PC-9 (cell line): ENCODE measurements around the gene USP17L30. TPM values are rescaled to one million over a fixed set of nuclear protein-coding genes. Genes with fewer than 3 reads are reported as not detected.
"Not testable (repeated sequence)": the region's sequence is repeated elsewhere in the genome, so short reads cannot be mapped to it uniquely, and the experiment has no call there.

Source experiments
- BruUV-seq: library from RNA; stranded (reverse); fragments of 400-500 nt; replicated peaks from 2 replicates; lab custom pipeline; 2021; lab: Mats Ljungman, UMichigan
- CTCF ChIA-PET: fragments of 300-600 bp; sonication (Branson Sonifier 250); formaldehyde crosslinking; loops from one replicate; lab custom pipeline; 2022; ENCODE audit warnings: antibody characterized with exemption; lab: Charles Lee
- POLR2A ChIA-PET: fragments of 300-600 bp; sonication (Branson Sonifier 250); formaldehyde crosslinking; loops from one replicate; lab custom pipeline; 2022; ENCODE audit warnings: antibody characterized with exemption; ENCODE audit not compliant: unreplicated experiment; lab: Charles Lee
- DNase-seq, 2 experiments: peaks; one replicate each; pipeline versions ENCODE4 v3.0.0 to v3.0.0-alpha.2; 2015 to 2022; ENCODE audit warnings: mixed read lengths in 1 of 2
- H2AFZ ChIP-seq: fragments of 200-600 bp; sonication (generic); 2 replicates; pipeline ENCODE4 v1.8.1; 2017; ENCODE audit warnings: antibody characterized with exemption
- H3F3A ChIP-seq: fragments of 200-600 bp; sonication (generic); 2 replicates; pipeline ENCODE4 v1.8.1; 2017; ENCODE audit warnings: antibody characterized with exemption, mild to moderate bottlenecking, low read depth; ENCODE audit not compliant: insufficient read depth
- H3K27ac ChIP-seq: fragments of 200-600 bp; sonication (generic); 2 replicates; pipeline ENCODE4 v1.6.1; 2016; ENCODE audit warnings: mixed run types
- H3K27me3 ChIP-seq: fragments of 200-600 bp; sonication (generic); 2 replicates; pipeline ENCODE4 v1.6.1; 2016; ENCODE audit warnings: low read depth, mixed run types; ENCODE audit not compliant: insufficient read depth
- H3K36me3 ChIP-seq: fragments of 200-600 bp; sonication (generic); 2 replicates; pipeline ENCODE4 v1.6.1; 2016; ENCODE audit warnings: low read depth, mixed run types
- H3K4me1 ChIP-seq: fragments of 200-600 bp; sonication (generic); replicated peaks from 2 replicates; pipeline ENCODE4 v1.6.1; 2016; ENCODE audit warnings: mixed run types; ENCODE audit not compliant: insufficient read depth
- H3K4me2 ChIP-seq: fragments of 200-600 bp; sonication (generic); 2 replicates; pipeline ENCODE4 v1.6.1; 2017; ENCODE audit warnings: mixed run types
- H3K4me3 ChIP-seq: fragments of 200-600 bp; sonication (generic); 2 replicates; pipeline ENCODE4 v1.6.1; 2016; ENCODE audit warnings: mixed run types
- H3K79me2 ChIP-seq: fragments of 200-600 bp; sonication (generic); 2 replicates; pipeline ENCODE4 v1.6.1; 2017; ENCODE audit warnings: low read depth, mixed run types
- H3K9me2 ChIP-seq: fragments of 200-600 bp; sonication (generic); 2 replicates; pipeline ENCODE4 v1.8.1; 2017; ENCODE audit warnings: mild to moderate bottlenecking; ENCODE audit not compliant: insufficient read depth
- H3K9me3 ChIP-seq: fragments of 200-600 bp; sonication (generic); 2 replicates; pipeline ENCODE4 v1.8.1; 2016; ENCODE audit warnings: low read depth; ENCODE audit not compliant: insufficient read depth
- H4K20me1 ChIP-seq: fragments of 200-600 bp; sonication (generic); 2 replicates; pipeline ENCODE4 v1.8.1; 2017; ENCODE audit not compliant: insufficient read depth
- EZH2 ChIP-seq: fragments of 200-600 bp; sonication (generic); IDR thresholded peaks from 2 replicates; pipeline ENCODE4 v1.8.0; 2017; ENCODE audit warnings: antibody characterized with exemption, low read depth
- intact Hi-C: fragments of 100-400 bp; cut with micrococcal nuclease; formaldehyde crosslinking; loops from one replicate; pipeline ENCODE4 v1.10.0; 2022; ENCODE audit not compliant: unreplicated experiment
- total RNA-seq: library from RNA; stranded (reverse); gene quantifications from 2 replicates; pipeline ENCODE4 v1.2.3, GENCODE V29; 2021
- TF ChIP-seq, protein P1 (sequence below): fragments of 200-600 bp; sonication (generic); conservative IDR thresholded peaks from 2 replicates; pipeline ENCODE4 v1.6.1; 2017; ENCODE audit warnings: mixed run types, antibody characterized with exemption, mild to moderate bottlenecking, moderate library complexity

The USP17L30 gene
- total RNA-seq, 1 experiment from 2014 or later = not detected

DNA sequence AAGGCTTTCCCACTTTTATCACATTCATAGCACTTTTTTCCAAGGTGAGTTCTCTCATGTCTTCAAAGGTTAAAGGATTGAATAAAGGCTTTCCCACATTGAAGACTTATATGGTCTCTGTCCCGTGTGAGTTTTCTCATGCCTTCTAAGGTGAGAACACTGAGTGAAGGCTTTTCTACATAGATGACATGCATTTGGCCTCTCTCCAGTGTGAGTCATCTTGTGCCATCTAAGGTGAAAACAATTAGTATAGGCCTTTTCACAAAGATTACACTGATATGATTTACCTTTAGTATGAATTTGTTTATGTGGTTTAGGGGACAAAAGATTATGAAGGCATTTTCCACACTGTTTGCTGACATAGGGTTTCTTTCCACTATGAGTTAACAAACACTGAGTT lies 21.2 kb downstream of the USP17L30 start:
- BruUV-seq = no TSS peak
- no peaks in the 10 kb centered on the region for H3K79me2 ChIP-seq
- CTCF ChIA-PET = no interaction called here
- no peak overlapping the region for H3K27ac ChIP-seq
- no peaks in the 10 kb centered on the region for H3K27me3 ChIP-seq
- no peak overlapping the region for H2AFZ ChIP-seq
- intact Hi-C loops = no loop called here
- TF ChIP-seq EZH2 = no peak
- TF ChIP-seq, protein P1, sequence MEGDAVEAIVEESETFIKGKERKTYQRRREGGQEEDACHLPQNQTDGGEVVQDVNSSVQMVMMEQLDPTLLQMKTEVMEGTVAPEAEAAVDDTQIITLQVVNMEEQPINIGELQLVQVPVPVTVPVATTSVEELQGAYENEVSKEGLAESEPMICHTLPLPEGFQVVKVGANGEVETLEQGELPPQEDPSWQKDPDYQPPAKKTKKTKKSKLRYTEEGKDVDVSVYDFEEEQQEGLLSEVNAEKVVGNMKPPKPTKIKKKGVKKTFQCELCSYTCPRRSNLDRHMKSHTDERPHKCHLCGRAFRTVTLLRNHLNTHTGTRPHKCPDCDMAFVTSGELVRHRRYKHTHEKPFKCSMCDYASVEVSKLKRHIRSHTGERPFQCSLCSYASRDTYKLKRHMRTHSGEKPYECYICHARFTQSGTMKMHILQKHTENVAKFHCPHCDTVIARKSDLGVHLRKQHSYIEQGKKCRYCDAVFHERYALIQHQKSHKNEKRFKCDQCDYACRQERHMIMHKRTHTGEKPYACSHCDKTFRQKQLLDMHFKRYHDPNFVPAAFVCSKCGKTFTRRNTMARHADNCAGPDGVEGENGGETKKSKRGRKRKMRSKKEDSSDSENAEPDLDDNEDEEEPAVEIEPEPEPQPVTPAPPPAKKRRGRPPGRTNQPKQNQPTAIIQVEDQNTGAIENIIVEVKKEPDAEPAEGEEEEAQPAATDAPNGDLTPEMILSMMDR = no peak
- H3K4me2 ChIP-seq = no peak overlapping the region
- H3K9me3 ChIP-seq = no peaks in the 10 kb centered on the region
- no peaks in the 10 kb centered on the region for H3K9me2 ChIP-seq
- no peak for DNase-seq
- H4K20me1 ChIP-seq = no peaks in the 10 kb centered on the region
- H3K4me1 ChIP-seq = no peaks in the 10 kb centered on the region
- POLR2A ChIA-PET = no interaction called here
- H3K4me3 ChIP-seq = no peak overlapping the region
- H3F3A ChIP-seq = no peaks in the 10 kb centered on the region
- H3K36me3 ChIP-seq = no peaks in the 10 kb centered on the region

GRCh38 chr4:9389001-9389400 lies 26.1 kb downstream of the USP17L30 start:
- H2AFZ ChIP-seq, H3K9me3 ChIP-seq, CTCF ChIA-PET, BruUV-seq, H3K9me2 ChIP-seq, H3K27ac ChIP-seq, H3K4me3 ChIP-seq, H3K27me3 ChIP-seq, H3K79me2 ChIP-seq, H3F3A ChIP-seq, H3K4me1 ChIP-seq, H3K36me3 ChIP-seq, H4K20me1 ChIP-seq, POLR2A ChIA-PET, DNase-seq, intact Hi-C loops, H3K4me2 ChIP-seq: not testable (repeated sequence)

GRCh38 chr4:9405774-9406173 lies 42.8 kb downstream of the USP17L30 start:
- H3K4me2 ChIP-seq, H2AFZ ChIP-seq, intact Hi-C loops, BruUV-seq, H3K36me3 ChIP-seq, POLR2A ChIA-PET, CTCF ChIA-PET, H3K4me3 ChIP-seq, H3K27ac ChIP-seq, H4K20me1 ChIP-seq, H3K4me1 ChIP-seq, H3K9me2 ChIP-seq, H3K27me3 ChIP-seq, H3K9me3 ChIP-seq, DNase-seq, H3K79me2 ChIP-seq, H3F3A ChIP-seq: not testable (repeated sequence)

- POLR2A ChIA-PET, BruUV-seq: not testable (repeated sequence)
Measured at GRCh38 chr4:9406491-9406890, 43.6 kb downstream of the USP17L30 start.

DNA sequence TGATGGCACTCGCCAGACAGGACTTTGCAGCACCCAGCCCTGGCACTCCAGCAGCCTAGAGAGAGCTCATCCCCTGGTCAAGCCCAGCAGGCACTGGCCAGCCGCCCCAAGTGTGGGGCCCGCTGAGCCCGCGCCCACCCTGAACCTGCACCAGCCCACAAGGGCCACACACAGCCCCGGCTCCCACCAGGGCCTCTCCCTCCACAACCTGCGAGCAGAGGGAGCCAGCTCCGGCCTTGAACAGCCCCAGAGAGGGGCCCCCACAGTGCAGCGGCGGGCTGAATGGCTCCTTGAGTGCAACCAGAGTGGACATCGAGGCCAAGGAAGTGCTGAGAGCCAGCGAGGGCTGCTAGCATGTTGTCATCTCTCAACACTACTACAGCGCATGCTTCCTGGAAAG lies 46.9 kb downstream of the USP17L30 start:
- ChIA-PET POLR2A (no interaction called here), CTCF (no interaction called here)

More at GRCh38 chr4:9406491-9406890, 43.6 kb downstream of the USP17L30 start:
- DNase-seq, H3K27ac ChIP-seq, H3K4me3 ChIP-seq, H3K79me2 ChIP-seq, H4K20me1 ChIP-seq, H3K4me1 ChIP-seq, H2AFZ ChIP-seq, intact Hi-C loops, H3K4me2 ChIP-seq, H3K9me3 ChIP-seq, H3K9me2 ChIP-seq, H3F3A ChIP-seq, CTCF ChIA-PET, H3K36me3 ChIP-seq, H3K27me3 ChIP-seq: not testable (repeated sequence)

More for the DNA sequence above, 46.9 kb downstream of the USP17L30 start:
- no TSS peak for BruUV-seq
- TF ChIP-seq EZH2 = no peak
- intact Hi-C loops = no loop called here
- Histone ChIP-seq H3K4me3 (no peak overlapping the region), H3K9me3 (no peaks in the 10 kb centered on the region), H4K20me1 (no peaks in the 10 kb centered on the region), H3K27me3 (no peaks in the 10 kb centered on the region), H3K4me2 (no peak overlapping the region), H3K4me1 (no peaks in the 10 kb centered on the region), H3K27ac (no peak overlapping the region), H2AFZ (no peak overlapping the region), H3K36me3 (no peaks in the 10 kb centered on the region), H3F3A (no peaks in the 10 kb centered on the region), H3K9me2 (no peaks in the 10 kb centered on the region), H3K79me2 (no peaks in the 10 kb centered on the region)
- no peak for DNase-seq

Other genes with a start within 250 kb of the USP17L30 start
- not detected in 2 replicates for gene FAM90A26, start 192.7 kb upstream of the USP17L30 start, total RNA-seq
- not detected in 2 replicates for gene USP17L10, start 152.5 kb upstream of the USP17L30 start, total RNA-seq
- not detected in 2 replicates for gene USP17L11, start 147.7 kb upstream of the USP17L30 start, total RNA-seq
- not detected in 2 replicates for gene USP17L12, start 143.0 kb upstream of the USP17L30 start, total RNA-seq
- gene USP17L13, start 138.2 kb upstream of the USP17L30 start, total RNA-seq = not detected in 2 replicates
- gene USP17L15, start 128.7 kb upstream of the USP17L30 start, total RNA-seq = not detected in 2 replicates
- not detected in 2 replicates for gene USP17L17, start 119.2 kb upstream of the USP17L30 start, total RNA-seq
- not detected in 2 replicates for gene USP17L18, start 114.5 kb upstream of the USP17L30 start, total RNA-seq
- not detected in 2 replicates for gene USP17L19, start 109.8 kb upstream of the USP17L30 start, total RNA-seq
- not detected in 2 replicates for gene USP17L20, start 105.0 kb upstream of the USP17L30 start, total RNA-seq
- gene USP17L21, start 100.3 kb upstream of the USP17L30 start, total RNA-seq = not detected in 2 replicates
- gene USP17L22, start 95.5 kb upstream of the USP17L30 start, total RNA-seq = not detected in 2 replicates
- gene USP17L24, start 38.0 kb upstream of the USP17L30 start, total RNA-seq = not detected in 2 replicates
- not detected in 2 replicates for gene USP17L25, start 33.2 kb upstream of the USP17L30 start, total RNA-seq
- gene USP17L26, start 28.5 kb upstream of the USP17L30 start, total RNA-seq = not detected in 2 replicates
- not detected in 2 replicates for gene USP17L5, start 23.7 kb upstream of the USP17L30 start, total RNA-seq
- gene USP17L27, start 19.0 kb upstream of the USP17L30 start, total RNA-seq = not detected in 2 replicates
- gene USP17L28, start 14.2 kb upstream of the USP17L30 start, total RNA-seq = not detected in 2 replicates
- not detected in 2 replicates for gene USP17L29, start 9.5 kb upstream of the USP17L30 start, total RNA-seq
- not detected in 2 replicates for gene DEFB131A, start 81.3 kb downstream of the USP17L30 start, total RNA-seq